Measurements from ENCODE around the gene CEP112.

CEP112 gene

DNA sequence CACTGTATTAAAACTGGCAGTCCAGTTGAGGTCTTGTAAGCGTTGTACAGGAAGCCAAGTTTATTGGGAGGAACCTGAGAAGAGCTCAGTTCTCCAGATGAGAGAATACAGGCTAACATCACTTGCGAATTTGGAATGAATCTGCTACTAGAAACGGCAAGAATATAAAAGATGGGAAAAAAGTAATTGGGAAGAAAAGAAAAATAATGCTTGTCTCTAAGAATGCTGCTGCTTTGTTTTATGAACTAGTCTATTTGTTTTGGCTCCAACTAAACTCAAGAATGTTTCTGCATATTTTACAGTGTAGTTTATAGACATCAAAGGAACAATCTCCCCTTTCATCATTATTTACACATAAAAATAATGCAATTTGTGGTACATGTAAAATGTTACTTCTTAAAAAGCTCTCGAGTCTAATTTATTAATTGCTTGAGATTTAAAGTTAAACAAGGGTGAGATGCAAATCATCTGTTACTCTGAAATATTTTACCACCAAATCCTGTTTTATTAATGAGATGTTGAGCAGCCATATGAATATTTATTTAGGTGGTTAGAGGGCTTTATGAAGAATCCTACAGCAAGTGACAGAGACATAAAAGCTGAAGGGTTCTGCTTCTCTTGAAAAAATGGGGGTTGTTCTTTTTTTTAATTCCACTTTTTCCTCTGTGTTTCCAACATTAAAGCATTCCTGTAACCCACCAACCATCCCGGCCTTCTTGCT, 468.3 kb downstream of the CEP112 start:
- Histone ChIP-seq H3K4ac (ENCODE audit: low read depth, low read length) (no peak overlapping the region), H3K4me2 (ENCODE audit: low read length) (no peak overlapping the region), H3K18ac (ENCODE audit: low read length) (no peak overlapping the region), H3K23ac (ENCODE audit: low read length) (no peak overlapping the region), H3K36me3 (ENCODE audit: control insufficient read depth in 1 of 2, insufficient read depth in 2 of 2, low read length in 2 of 2) (no peaks in the 10 kb centered on the region), H3K27ac (ENCODE audit: low read depth, low read length) (no peak overlapping the region), H4K12ac (ENCODE audit: low read depth, low read length) (no peak overlapping the region), H2BK120ac (ENCODE audit: insufficient read depth, low read length, poor library complexity) (no peak overlapping the region), H3K14ac (ENCODE audit: low read length) (no peak overlapping the region), H3K79me1 (ENCODE audit: low read length) (no peaks in the 10 kb centered on the region), H2AK5ac (ENCODE audit: low read length) (no peak overlapping the region), H2BK5ac (ENCODE audit: low read depth, low read length, poor library complexity) (no peak overlapping the region), H4K8ac (ENCODE audit: low read depth, low read length) (no peak overlapping the region), H3K27me3 (ENCODE audit: insufficient read depth, low read length) (no peaks in the 10 kb centered on the region), H4K91ac (ENCODE audit: low read depth, low read length) (no peak overlapping the region), H2BK12ac (ENCODE audit: low read length) (no peak overlapping the region), H2AFZ (ENCODE audit: insufficient read depth, low read length, poor library complexity) (no peak overlapping the region), H3K4me3 (ENCODE audit: low read depth, low read length) (no peak overlapping the region), H3K9ac (ENCODE audit: low read length) (peak overlapping the region; percentile 38), H3K4me1 (ENCODE audit: control insufficient read depth in 1 of 2, insufficient read depth in 2 of 2, low read length in 2 of 2) (no peaks in the 10 kb centered on the region), H3K79me2 (ENCODE audit: control insufficient read depth, insufficient read depth, low read length, poor library complexity) (no peaks in the 10 kb centered on the region), H3K9me3 (ENCODE audit: insufficient read depth, low read depth, low read length) (no peaks in the 10 kb centered on the region)
- DNase-seq: no peak
- WGBS (ENCODE audit: extremely low coverage, insufficient coverage, insufficient read length): no CpG with 5 or more reads among the region's 5 CpGs

DNA sequence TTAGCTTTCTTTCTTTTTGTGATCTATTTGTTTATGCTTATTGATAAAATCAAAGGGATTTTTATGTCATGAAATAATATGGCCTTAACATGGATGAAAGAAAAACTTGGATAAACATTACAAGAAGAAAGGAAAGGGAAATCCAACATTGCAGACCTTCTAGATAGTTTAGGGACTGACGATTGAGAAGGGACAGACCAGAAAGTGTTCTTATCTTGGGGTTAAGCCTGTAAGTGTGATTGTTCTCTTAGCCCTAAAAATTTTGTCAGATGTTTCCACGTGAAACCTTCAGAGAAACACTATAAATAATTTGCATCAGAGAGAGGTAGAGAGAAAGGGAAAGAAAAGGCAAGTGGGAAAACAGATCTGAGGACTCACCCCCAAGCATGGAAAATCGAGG, 473.3 kb downstream of the CEP112 start:
- no peak overlapping the region for H2AFZ ChIP-seq (ENCODE audit: insufficient read depth, low read length, poor library complexity)
- H2AK5ac ChIP-seq (ENCODE audit: low read length): no peak overlapping the region
- H3K4ac ChIP-seq (ENCODE audit: low read depth, low read length): no peak overlapping the region
- no peaks in the 10 kb centered on the region for H3K79me2 ChIP-seq (ENCODE audit: control insufficient read depth, insufficient read depth, low read length, poor library complexity)
- H3K27ac ChIP-seq (ENCODE audit: low read depth, low read length): no peak overlapping the region
- no peak overlapping the region for H4K91ac ChIP-seq (ENCODE audit: low read depth, low read length)
- no peaks in the 10 kb centered on the region for H3K79me1 ChIP-seq (ENCODE audit: low read length)
- no peak overlapping the region for H3K9ac ChIP-seq (ENCODE audit: low read length)
- H2BK120ac ChIP-seq (ENCODE audit: insufficient read depth, low read length, poor library complexity): no peak overlapping the region
- no peak overlapping the region for H3K23ac ChIP-seq (ENCODE audit: low read length)
- no peak overlapping the region for H4K8ac ChIP-seq (ENCODE audit: low read depth, low read length)
- H3K4me1 ChIP-seq (ENCODE audit: control insufficient read depth in 1 of 2, insufficient read depth in 2 of 2, low read length in 2 of 2): no peaks in the 10 kb centered on the region
- WGBS (ENCODE audit: extremely low coverage, insufficient coverage, insufficient read length): no CpG with 5 or more reads among the region's 3 CpGs
- H2BK12ac ChIP-seq (ENCODE audit: low read length): no peak overlapping the region
- H3K36me3 ChIP-seq (ENCODE audit: control insufficient read depth in 1 of 2, insufficient read depth in 2 of 2, low read length in 2 of 2): no peaks in the 10 kb centered on the region
- H2BK5ac ChIP-seq (ENCODE audit: low read depth, low read length, poor library complexity): no peak overlapping the region
- H3K18ac ChIP-seq (ENCODE audit: low read length): no peak overlapping the region
- no peaks in the 10 kb centered on the region for H3K27me3 ChIP-seq (ENCODE audit: insufficient read depth, low read length)
- no peak overlapping the region for H3K4me3 ChIP-seq (ENCODE audit: low read depth, low read length)
- H4K12ac ChIP-seq (ENCODE audit: low read depth, low read length): no peak overlapping the region
- no peak overlapping the region for H3K4me2 ChIP-seq (ENCODE audit: low read length)
- H3K14ac ChIP-seq (ENCODE audit: low read length): no peak overlapping the region
- no peaks in the 10 kb centered on the region for H3K9me3 ChIP-seq (ENCODE audit: insufficient read depth, low read depth, low read length)
- no peak for DNase-seq

DNA sequence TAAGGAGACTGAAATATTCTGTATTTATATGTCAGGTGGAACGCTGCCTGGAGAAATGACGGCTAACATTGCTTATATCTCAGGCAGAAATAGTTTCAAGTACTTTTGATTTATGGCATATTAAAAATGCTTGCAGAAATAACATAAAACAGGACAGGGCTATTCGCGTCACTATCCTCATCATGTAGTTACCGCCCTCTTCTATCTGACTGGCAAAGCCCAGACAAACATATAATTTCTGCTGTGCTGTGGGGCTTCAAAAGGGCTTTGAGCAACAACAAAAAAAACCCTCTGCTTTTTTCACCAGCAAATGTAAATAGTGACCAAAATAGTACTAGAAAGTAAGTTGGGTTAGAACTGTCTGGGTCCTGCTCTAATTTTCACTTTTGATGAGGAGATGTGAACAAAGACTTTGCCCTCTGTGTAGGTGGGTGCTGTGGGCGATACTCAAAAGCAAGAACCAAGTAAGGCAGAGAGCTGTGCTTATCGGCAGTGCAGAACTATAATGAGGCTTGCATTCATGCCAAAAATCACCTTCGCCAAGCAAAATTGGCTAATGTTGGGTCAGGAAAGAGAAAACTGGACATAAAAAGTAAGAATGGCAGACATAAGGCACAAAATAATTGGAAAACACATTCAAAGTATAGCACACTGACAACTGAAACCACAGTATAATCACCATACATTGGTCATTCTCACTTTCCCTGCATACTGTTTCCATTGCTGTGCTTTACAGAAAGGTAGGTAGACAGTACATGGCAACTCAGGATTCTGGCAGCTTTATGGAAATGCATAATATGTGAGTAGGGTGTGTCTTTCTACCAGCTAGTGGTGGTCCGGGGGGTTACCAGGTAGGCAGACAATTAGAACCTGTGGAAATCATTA, 479.3 kb downstream of the CEP112 start:
- no peak overlapping the region for H3K4me3 ChIP-seq (ENCODE audit: low read depth, low read length)
- no peak for DNase-seq
- no peaks in the 10 kb centered on the region for H3K27me3 ChIP-seq (ENCODE audit: insufficient read depth, low read length)
- no peak overlapping the region for H2BK12ac ChIP-seq (ENCODE audit: low read length)
- H3K27ac ChIP-seq (ENCODE audit: low read depth, low read length): no peak overlapping the region
- no CpG with 5 or more reads among the region's 9 CpGs for WGBS (ENCODE audit: extremely low coverage, insufficient coverage, insufficient read length)
- H3K4me1 ChIP-seq (ENCODE audit: control insufficient read depth in 1 of 2, insufficient read depth in 2 of 2, low read length in 2 of 2): no peaks in the 10 kb centered on the region
- H3K4me2 ChIP-seq (ENCODE audit: low read length): no peak overlapping the region
- H3K9me3 ChIP-seq (ENCODE audit: insufficient read depth, low read depth, low read length): no peaks in the 10 kb centered on the region
- no peak overlapping the region for H2BK5ac ChIP-seq (ENCODE audit: low read depth, low read length, poor library complexity)
- H4K91ac ChIP-seq (ENCODE audit: low read depth, low read length): no peak overlapping the region
- H3K4ac ChIP-seq (ENCODE audit: low read depth, low read length): no peak overlapping the region
- no peak overlapping the region for H2AFZ ChIP-seq (ENCODE audit: insufficient read depth, low read length, poor library complexity)
- H2AK5ac ChIP-seq (ENCODE audit: low read length): no peak overlapping the region
- H3K23ac ChIP-seq (ENCODE audit: low read length): no peak overlapping the region
- no peak overlapping the region for H4K12ac ChIP-seq (ENCODE audit: low read depth, low read length)
- no peak overlapping the region for H3K14ac ChIP-seq (ENCODE audit: low read length)
- H3K79me1 ChIP-seq (ENCODE audit: low read length): no peaks in the 10 kb centered on the region
- no peak overlapping the region for H2BK120ac ChIP-seq (ENCODE audit: insufficient read depth, low read length, poor library complexity)
- no peaks in the 10 kb centered on the region for H3K36me3 ChIP-seq (ENCODE audit: control insufficient read depth in 1 of 2, insufficient read depth in 2 of 2, low read length in 2 of 2)
- H4K8ac ChIP-seq (ENCODE audit: low read depth, low read length): no peak overlapping the region
- H3K9ac ChIP-seq (ENCODE audit: low read length): no peak overlapping the region
- no peaks in the 10 kb centered on the region for H3K79me2 ChIP-seq (ENCODE audit: control insufficient read depth, insufficient read depth, low read length, poor library complexity)
- H3K18ac ChIP-seq (ENCODE audit: low read length): no peak overlapping the region

DNA sequence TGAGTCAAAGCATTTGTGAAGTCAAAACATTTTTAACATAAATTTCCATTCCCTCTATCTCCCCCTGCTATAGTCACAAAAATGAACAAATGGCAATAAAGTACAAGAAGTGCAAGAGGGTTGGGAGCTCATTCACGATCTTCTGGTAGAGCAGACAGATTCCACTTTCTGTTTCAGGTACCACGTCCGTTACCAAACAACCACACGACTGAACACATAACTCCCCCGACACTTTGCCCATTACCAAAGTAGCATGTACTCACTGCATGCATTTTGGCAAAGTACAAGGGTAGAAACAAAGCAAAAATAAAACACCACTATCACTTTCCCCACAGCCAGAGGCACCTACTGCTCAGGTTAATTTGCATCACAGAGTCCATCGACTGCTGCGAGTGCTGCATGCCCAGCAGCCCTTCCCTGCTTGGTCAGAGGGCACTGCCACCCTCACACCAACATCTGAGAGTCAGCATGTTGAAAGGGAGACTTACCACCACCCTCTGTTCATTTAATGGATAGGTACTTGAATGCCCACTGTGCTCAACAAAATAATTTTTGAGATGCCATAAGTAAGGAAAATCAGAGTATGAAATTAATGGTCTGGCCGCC, 480.2 kb downstream of the CEP112 start:
- H3K27me3 ChIP-seq (ENCODE audit: insufficient read depth, low read length): no peaks in the 10 kb centered on the region
- H3K79me1 ChIP-seq (ENCODE audit: low read length): no peaks in the 10 kb centered on the region
- no peak overlapping the region for H4K91ac ChIP-seq (ENCODE audit: low read depth, low read length)
- no peaks in the 10 kb centered on the region for H3K4me1 ChIP-seq (ENCODE audit: control insufficient read depth in 1 of 2, insufficient read depth in 2 of 2, low read length in 2 of 2)
- no peak overlapping the region for H4K8ac ChIP-seq (ENCODE audit: low read depth, low read length)
- H2BK12ac ChIP-seq (ENCODE audit: low read length): no peak overlapping the region
- no peak for DNase-seq
- no peak overlapping the region for H2BK120ac ChIP-seq (ENCODE audit: insufficient read depth, low read length, poor library complexity)
- no peak overlapping the region for H4K12ac ChIP-seq (ENCODE audit: low read depth, low read length)
- no peak overlapping the region for H3K4me2 ChIP-seq (ENCODE audit: low read length)
- H2BK5ac ChIP-seq (ENCODE audit: low read depth, low read length, poor library complexity): no peak overlapping the region
- H3K14ac ChIP-seq (ENCODE audit: low read length): no peak overlapping the region
- no peak overlapping the region for H2AK5ac ChIP-seq (ENCODE audit: low read length)
- H3K27ac ChIP-seq (ENCODE audit: low read depth, low read length): no peak overlapping the region
- H3K4me3 ChIP-seq (ENCODE audit: low read depth, low read length): no peak overlapping the region
- H2AFZ ChIP-seq (ENCODE audit: insufficient read depth, low read length, poor library complexity): no peak overlapping the region
- H3K9me3 ChIP-seq (ENCODE audit: insufficient read depth, low read depth, low read length): no peaks in the 10 kb centered on the region
- WGBS (ENCODE audit: extremely low coverage, insufficient coverage, insufficient read length): no CpG with 5 or more reads among the region's 8 CpGs
- H3K18ac ChIP-seq (ENCODE audit: low read length): no peak overlapping the region
- no peak overlapping the region for H3K4ac ChIP-seq (ENCODE audit: low read depth, low read length)
- no peak overlapping the region for H3K23ac ChIP-seq (ENCODE audit: low read length)
- H3K9ac ChIP-seq (ENCODE audit: low read length): peak overlapping the region; percentile 5
- no peaks in the 10 kb centered on the region for H3K36me3 ChIP-seq (ENCODE audit: control insufficient read depth in 1 of 2, insufficient read depth in 2 of 2, low read length in 2 of 2)
- H3K79me2 ChIP-seq (ENCODE audit: control insufficient read depth, insufficient read depth, low read length, poor library complexity): no peaks in the 10 kb centered on the region
